Activated CD4-positive, alpha-beta T cell treated with anti-CD3 and anti-CD28 coated beads, Interleukin-2, amount 10 ng/mL, durations not matched to agents 7 days and 5 days (primary cell): ENCODE data around the gene PARD6A. TPM values are rescaled to one million over a fixed set of nuclear protein-coding genes. Genes with fewer than 3 reads are reported as not detected.
"Not testable (repeated sequence)": the region's sequence is repeated elsewhere in the genome, so short reads cannot be mapped to it uniquely, and the experiment has no call there.

Experiments
- CTCF ChIA-PET: fragments of 350-600 bp; sonication (Branson Sonifier 250); formaldehyde crosslinking; loops from one replicate; lab custom pipeline; 2021; ENCODE audit warnings: antibody characterized with exemption; lab: Charles Lee
- POLR2A ChIA-PET: fragments of 350-600 bp; sonication (Branson Sonifier 250); formaldehyde crosslinking; loops from one replicate; lab custom pipeline; 2021; ENCODE audit warnings: antibody characterized with exemption; lab: Charles Lee
- DNase-seq: peaks from one replicate; pipeline ENCODE4 v3.0.0-alpha.2; 2020
- H3K27ac Mint-ChIP-seq: one replicate; pipeline ENCODE4 v1.8.0; 2021; ENCODE audit warnings: mild to moderate bottlenecking, moderate library complexity, mixed read lengths
- H3K27me3 Mint-ChIP-seq: one replicate; pipeline ENCODE4 v1.8.0; 2021; ENCODE audit warnings: mixed read lengths
- H3K36me3 Mint-ChIP-seq: one replicate; pipeline ENCODE4 v1.8.0; 2021; ENCODE audit warnings: low read depth, mixed read lengths
- H3K4me1 Mint-ChIP-seq: one replicate; pipeline ENCODE4 v1.8.0; 2021; ENCODE audit warnings: mixed read lengths
- H3K4me3 Mint-ChIP-seq: one replicate; pipeline ENCODE4 v1.8.0; 2021; ENCODE audit warnings: mild to moderate bottlenecking, moderate library complexity, mixed read lengths
- H3K9me3 Mint-ChIP-seq: one replicate; pipeline ENCODE4 v1.8.0; 2021; ENCODE audit warnings: mixed read lengths
- total RNA-seq, 2 experiments: library from RNA; stranded (reverse); gene quantifications; one replicate each; pipeline ENCODE4 v1.2.3, GENCODE V29; 2021

The PARD6A gene
- total RNA-seq, 2 experiments from 2014 or later = 11.6 to 13.0 TPM

- peaks cover 8% of the 10 kb centered on the region for H3K36me3 Mint-ChIP-seq
- DNase-seq = no peak
- no peak overlapping the region for H3K4me3 Mint-ChIP-seq
- H3K27me3 Mint-ChIP-seq = no peaks in the 10 kb centered on the region
- no peak overlapping the region for H3K27ac Mint-ChIP-seq
- ChIA-PET POLR2A (interaction anchor here (0.5 to 0.7 kb wide), 2 partner anchors 22 to 447 kb away, joined by 3 to 4 read pairs; no protein-coding TSS in a partner anchor), CTCF (no interaction called here)
- peaks cover 14% of the 10 kb centered on the region for H3K4me1 Mint-ChIP-seq
- no peaks in the 10 kb centered on the region for H3K9me3 Mint-ChIP-seq
Measured at GRCh38 chr16:67683767-67684166, 23.0 kb downstream of the PARD6A start.

- no peaks in the 10 kb centered on the region for H3K27me3 Mint-ChIP-seq
Measured at GRCh38 chr16:67685388-67686112, 24.8 kb downstream of the PARD6A start.

DNA sequence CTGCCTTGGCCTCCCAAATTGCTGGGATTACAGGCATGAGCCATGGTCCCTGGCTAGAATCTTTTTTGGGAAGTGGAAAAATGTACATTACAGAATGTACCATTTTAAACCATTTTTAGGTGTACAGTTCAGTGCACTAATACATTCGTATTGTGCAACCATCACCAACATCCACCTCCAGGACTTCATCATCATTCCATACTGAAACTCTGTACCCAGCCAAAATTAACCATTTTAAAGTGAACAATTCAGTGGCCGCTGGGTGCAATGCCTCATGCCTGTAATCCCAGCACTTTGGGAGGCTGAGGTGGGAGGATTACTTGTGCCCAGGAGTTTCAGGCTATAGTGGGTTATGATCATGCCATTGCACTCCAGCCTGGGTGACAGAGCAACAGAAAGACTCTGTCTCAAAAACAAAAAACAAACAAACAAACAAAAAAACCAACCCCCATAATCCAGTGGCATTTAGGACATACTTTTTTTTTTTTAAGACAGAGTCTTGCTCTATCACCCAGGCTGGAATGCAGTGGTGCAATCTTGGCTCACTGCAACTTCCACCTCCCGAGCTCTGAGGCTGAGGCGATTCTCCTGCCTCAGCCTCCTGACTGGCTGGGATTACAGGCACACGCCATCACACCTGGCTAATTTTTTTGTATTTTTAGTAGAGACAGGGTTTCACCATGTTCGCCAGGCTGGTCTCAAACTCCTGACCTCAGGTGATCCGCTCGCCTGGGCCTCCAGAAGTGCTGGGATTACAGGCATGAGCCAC, 32.9 kb downstream of the PARD6A start:
- H3K27me3 Mint-ChIP-seq, H3K4me3 Mint-ChIP-seq, H3K9me3 Mint-ChIP-seq, H3K4me1 Mint-ChIP-seq, H3K27ac Mint-ChIP-seq, DNase-seq, H3K36me3 Mint-ChIP-seq, POLR2A ChIA-PET: not testable (repeated sequence)
- CTCF ChIA-PET = interaction anchor here (1.6 kb wide), 1 partner anchor 173 kb away, joined by 8 read pairs; no protein-coding TSS in a partner anchor

More at GRCh38 chr16:67685388-67686112, 24.8 kb downstream of the PARD6A start:
- Mint-ChIP-seq H3K4me3 (no peak overlapping the region), H3K27ac (peak overlapping the region; percentile 87), H3K36me3 (peaks cover 11% of the 10 kb centered on the region), H3K9me3 (no peaks in the 10 kb centered on the region), H3K4me1 (peaks cover 14% of the 10 kb centered on the region)
- DNase-seq = no peak
- ChIA-PET POLR2A (interaction anchor here (0.6 kb wide), 1 partner anchor 71 kb away, joined by 4 read pairs; no protein-coding TSS in a partner anchor), CTCF (interaction anchor here (1.4 kb wide), 1 partner anchor 164 kb away, joined by 4 read pairs; no protein-coding TSS in a partner anchor)

DNA sequence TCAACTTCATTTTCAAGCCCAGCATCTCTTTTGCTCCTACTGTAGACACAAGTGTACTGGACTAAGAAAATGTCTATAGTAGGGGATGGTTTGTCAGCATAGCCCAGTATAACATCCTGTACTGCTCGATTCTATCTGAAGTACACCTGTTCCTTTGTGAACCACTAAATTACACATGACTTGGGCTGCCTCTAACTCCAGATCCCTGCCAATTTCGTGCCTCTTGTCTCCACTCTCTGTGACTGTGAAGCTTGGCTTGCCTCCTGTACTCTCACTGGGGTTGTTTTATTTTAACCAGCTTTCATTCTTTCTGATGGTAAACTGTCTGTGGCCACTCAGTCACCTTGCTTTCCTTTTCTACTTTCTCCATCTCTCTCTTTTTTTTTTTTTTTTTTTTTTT, 33.9 kb downstream of the PARD6A start:
- CTCF ChIA-PET = interaction anchor here (0.6 kb wide), 1 partner anchor 11 kb away, joined by 3 read pairs; no protein-coding TSS in a partner anchor
- POLR2A ChIA-PET = no interaction called here
- no peak overlapping the region for H3K27ac Mint-ChIP-seq
- peaks cover 4% of the 10 kb centered on the region for H3K36me3 Mint-ChIP-seq
- H3K9me3 Mint-ChIP-seq = peaks cover 2% of the 10 kb centered on the region
- no peak overlapping the region for H3K4me3 Mint-ChIP-seq
- peaks cover 8% of the 10 kb centered on the region for H3K4me1 Mint-ChIP-seq
- H3K27me3 Mint-ChIP-seq = no peaks in the 10 kb centered on the region
- DNase-seq = no peak

DNA sequence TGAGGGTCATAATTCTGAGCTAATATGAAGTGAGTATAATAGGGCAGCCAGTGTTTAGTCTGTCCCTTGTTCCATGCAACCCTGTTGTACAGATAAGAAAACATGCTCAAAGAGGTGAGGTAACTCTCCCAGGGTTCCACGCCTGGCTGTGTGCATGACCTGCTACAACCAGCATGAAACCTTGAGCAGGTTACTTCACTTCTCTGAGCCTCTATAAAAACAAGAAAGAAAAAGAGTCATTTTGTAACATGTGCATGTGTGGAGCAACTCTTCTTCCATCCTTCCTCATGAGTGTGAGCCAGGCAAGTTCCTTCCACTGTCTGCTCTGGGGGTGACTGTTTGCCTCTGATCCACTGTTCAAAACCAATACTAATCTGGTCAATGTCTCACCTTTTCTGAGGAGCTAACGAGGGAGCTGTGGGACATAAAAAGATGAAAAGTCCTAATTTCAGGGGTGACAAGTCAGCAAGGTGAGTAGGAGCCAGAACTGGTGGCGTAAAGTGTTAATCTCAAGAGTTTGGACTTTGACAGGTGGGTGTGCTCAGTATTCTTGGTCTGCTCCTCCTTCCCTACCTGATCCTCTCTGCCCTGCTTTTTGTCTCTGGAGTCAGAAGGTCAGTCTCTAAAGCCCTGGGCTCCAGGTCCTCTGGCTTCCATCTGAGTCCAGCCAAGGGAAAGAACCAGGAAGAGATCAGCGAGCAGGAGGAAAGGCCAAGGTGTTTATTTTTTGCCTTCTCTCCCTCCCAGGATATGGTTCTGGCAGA, 36.8 kb downstream of the PARD6A start:
- Mint-ChIP-seq H3K27ac (no peak overlapping the region), H3K4me3 (no peak overlapping the region), H3K27me3 (no peaks in the 10 kb centered on the region), H3K36me3 (peaks cover 5% of the 10 kb centered on the region), H3K9me3 (peaks cover 2% of the 10 kb centered on the region), H3K4me1 (peaks cover 4% of the 10 kb centered on the region)
- DNase-seq = no peak
- ChIA-PET CTCF (interaction anchor here (0.6 to 1.6 kb wide), 4 partner anchors 21 to 235 kb away, joined by 3 to 5 read pairs (median 4); no protein-coding TSS in a partner anchor), POLR2A (interaction anchor here (0.5 kb wide), 1 partner anchor 83 kb away, joined by 4 read pairs; no protein-coding TSS in a partner anchor)

DNA sequence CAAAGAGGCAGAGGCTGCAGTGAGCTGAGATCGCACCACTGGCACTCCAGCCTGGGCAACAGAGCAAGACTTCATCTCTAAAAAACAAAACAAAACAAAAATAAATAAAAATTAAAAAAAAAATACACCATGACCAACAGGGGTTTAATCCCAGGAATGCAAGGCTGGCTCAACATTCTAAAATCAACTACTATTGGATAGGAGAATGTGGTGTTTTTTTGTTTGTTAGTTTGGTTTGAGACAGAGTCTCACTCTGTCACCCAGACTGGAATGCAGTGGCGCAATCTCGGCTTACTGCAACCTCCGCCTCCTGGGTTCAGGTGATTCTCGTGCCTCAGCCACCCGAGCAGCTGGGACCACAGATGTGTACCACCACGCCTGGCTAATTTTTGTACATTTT, 38.5 kb downstream of the PARD6A start:
- CTCF ChIA-PET = no interaction called here

DNA sequence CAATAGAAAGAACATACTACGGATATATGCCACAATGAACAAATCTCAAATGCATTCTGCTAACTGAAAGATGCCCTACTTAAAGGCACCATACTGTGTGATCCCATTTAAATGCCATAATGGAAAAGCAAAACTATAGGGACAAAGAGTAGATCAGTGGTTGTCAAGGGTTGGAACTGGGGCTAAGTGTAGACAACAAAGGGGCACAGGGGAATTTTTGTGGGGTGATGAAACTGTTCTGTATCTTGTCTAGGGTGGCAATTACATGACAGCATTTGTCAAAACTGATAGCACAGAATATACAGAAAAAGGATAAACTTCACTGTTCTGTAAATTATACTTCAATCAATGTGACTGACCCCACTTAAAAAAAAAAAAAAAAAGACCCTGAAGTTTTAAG, 40.7 kb downstream of the PARD6A start:
- Mint-ChIP-seq H3K27ac (no peak overlapping the region), H3K27me3 (no peaks in the 10 kb centered on the region), H3K4me3 (no peak overlapping the region), H3K4me1 (peaks cover 27% of the 10 kb centered on the region), H3K9me3 (peaks cover 9% of the 10 kb centered on the region), H3K36me3 (peaks cover 10% of the 10 kb centered on the region)
- ChIA-PET POLR2A (no interaction called here), CTCF (no interaction called here)
- no peak for DNase-seq

More for the DNA sequence above, 38.5 kb downstream of the PARD6A start:
- H3K27me3 Mint-ChIP-seq = no peaks in the 10 kb centered on the region
- H3K27ac Mint-ChIP-seq = no peak overlapping the region
- H3K4me3 Mint-ChIP-seq = no peak overlapping the region
- POLR2A ChIA-PET = no interaction called here
- no peak for DNase-seq
- H3K36me3 Mint-ChIP-seq = peaks cover 10% of the 10 kb centered on the region
- peaks cover 19% of the 10 kb centered on the region for H3K4me1 Mint-ChIP-seq
- H3K9me3 Mint-ChIP-seq = peaks cover 9% of the 10 kb centered on the region

- Mint-ChIP-seq H3K27ac (no peak overlapping the region), H3K36me3 (peaks cover 10% of the 10 kb centered on the region), H3K9me3 (peaks cover 9% of the 10 kb centered on the region), H3K4me1 (peaks cover 27% of the 10 kb centered on the region), H3K4me3 (no peak overlapping the region), H3K27me3 (no peaks in the 10 kb centered on the region)
- ChIA-PET POLR2A (no interaction called here), CTCF (interaction anchor here (1.3 kb wide), 1 partner anchor 35 kb away, joined by 4 read pairs; no protein-coding TSS in a partner anchor)
- DNase-seq = no peak
Measured at GRCh38 chr16:67702130-67702529, 41.4 kb downstream of the PARD6A start.

DNA sequence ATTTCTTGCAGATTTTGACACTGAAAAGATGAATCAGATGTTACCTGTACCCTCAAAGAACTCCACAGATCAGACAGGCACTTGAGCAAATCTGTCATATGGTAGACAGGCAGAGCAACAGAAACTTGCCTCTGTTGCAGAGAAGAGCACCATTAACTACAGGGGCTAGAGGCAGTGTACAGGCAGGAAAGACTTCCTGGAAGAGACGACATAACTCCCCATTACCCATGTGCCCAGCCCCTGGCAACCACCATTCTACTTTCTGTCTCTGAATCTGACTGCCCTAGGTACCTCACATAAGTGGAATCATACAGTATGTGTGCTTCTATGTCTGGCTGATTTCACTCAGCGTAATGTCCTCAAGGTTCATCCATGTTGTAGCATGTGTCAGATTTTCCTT, 42.9 kb downstream of the PARD6A start:
- H3K27ac Mint-ChIP-seq = peak overlapping the region; percentile 83
- CTCF ChIA-PET = no interaction called here

DNA sequence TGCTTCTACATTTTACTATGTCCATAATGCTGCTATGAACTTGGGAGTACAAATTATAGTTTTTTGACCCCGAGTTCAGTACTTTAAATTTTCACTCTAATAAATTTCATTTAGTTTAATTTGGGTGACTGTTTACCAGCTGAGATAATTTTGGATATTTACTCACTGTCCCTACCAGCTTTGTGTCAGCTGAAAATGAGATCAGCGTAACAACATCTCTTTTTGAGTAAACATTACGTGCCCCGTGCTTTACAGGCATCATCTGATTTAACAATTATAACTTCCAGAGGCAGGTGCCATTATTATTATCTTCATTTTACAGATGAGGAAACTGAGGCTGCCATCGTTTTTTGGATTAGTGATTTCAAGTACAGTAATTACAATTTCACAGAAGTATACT, 43.4 kb downstream of the PARD6A start:
- Mint-ChIP-seq H3K27ac (peak overlapping the region; percentile 83), H3K27me3 (no peaks in the 10 kb centered on the region), H3K36me3 (peaks cover 8% of the 10 kb centered on the region), H3K4me1 (peaks cover 27% of the 10 kb centered on the region), H3K4me3 (no peak overlapping the region), H3K9me3 (peaks cover 8% of the 10 kb centered on the region)
- ChIA-PET CTCF (no interaction called here), POLR2A (interaction anchor here (0.7 kb wide), 1 partner anchor 192 kb away, joined by 4 read pairs; no protein-coding TSS in a partner anchor)
- no peak for DNase-seq

More for the DNA sequence above, 42.9 kb downstream of the PARD6A start:
- H3K4me1 Mint-ChIP-seq = peaks cover 27% of the 10 kb centered on the region
- peak; percentile 24 for DNase-seq
- no peaks in the 10 kb centered on the region for H3K27me3 Mint-ChIP-seq
- H3K36me3 Mint-ChIP-seq = peaks cover 8% of the 10 kb centered on the region
- peaks cover 9% of the 10 kb centered on the region for H3K9me3 Mint-ChIP-seq
- no peak overlapping the region for H3K4me3 Mint-ChIP-seq
- POLR2A ChIA-PET = no interaction called here

GRCh38 chr16:67707210-67707609, 46.5 kb downstream of the PARD6A start:
- H3K9me3 Mint-ChIP-seq = peaks cover 8% of the 10 kb centered on the region
- no peak overlapping the region for H3K4me3 Mint-ChIP-seq

DNA sequence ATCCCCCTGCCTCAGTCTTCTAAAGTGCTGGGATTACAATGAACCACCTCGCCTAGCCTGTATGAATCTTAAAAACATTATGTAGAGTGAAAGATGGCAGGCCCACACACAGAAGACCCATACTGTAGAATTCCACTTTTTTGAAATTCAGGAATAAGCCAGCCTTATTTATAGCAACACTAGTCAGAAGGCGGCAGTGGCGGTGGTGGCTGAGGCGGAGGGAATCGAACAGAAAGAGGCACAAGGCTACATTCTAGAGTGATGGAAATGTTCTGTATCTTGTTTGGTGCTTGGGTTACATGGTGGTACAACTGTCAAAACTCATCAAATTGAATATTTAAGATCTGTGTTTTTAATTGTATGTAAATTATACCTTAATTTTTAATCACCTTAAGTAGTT, 47.0 kb downstream of the PARD6A start:
- Mint-ChIP-seq H3K4me3 (no peak overlapping the region), H3K9me3 (peaks cover 8% of the 10 kb centered on the region), H3K27me3 (no peaks in the 10 kb centered on the region), H3K27ac (no peak overlapping the region), H3K4me1 (peaks cover 24% of the 10 kb centered on the region), H3K36me3 (peaks cover 5% of the 10 kb centered on the region)
- CTCF ChIA-PET = interaction anchor here (0.6 to 0.9 kb wide), 2 partner anchors 12 to 22 kb away, joined by 3 read pairs; partner anchors contain the start of gene GFOD2
- no peak for DNase-seq
- POLR2A ChIA-PET = no interaction called here

More at GRCh38 chr16:67707210-67707609, 46.5 kb downstream of the PARD6A start:
- ChIA-PET CTCF (interaction anchor here (0.9 kb wide), 1 partner anchor 15 kb away, joined by 4 read pairs; no protein-coding TSS in a partner anchor), POLR2A (no interaction called here)
- DNase-seq = no peak
- Mint-ChIP-seq H3K27ac (no peak overlapping the region), H3K36me3 (peaks cover 5% of the 10 kb centered on the region), H3K4me1 (peaks cover 26% of the 10 kb centered on the region), H3K27me3 (no peaks in the 10 kb centered on the region)
